SIG-M5 (cell line): Measurements from ENCODE around the gene HEBP2.

Experiments
- DNase-seq: peaks from one replicate; lab custom pipeline; 2025; lab: John Stamatoyannopoulos, UW

Gene HEBP2

DNA sequence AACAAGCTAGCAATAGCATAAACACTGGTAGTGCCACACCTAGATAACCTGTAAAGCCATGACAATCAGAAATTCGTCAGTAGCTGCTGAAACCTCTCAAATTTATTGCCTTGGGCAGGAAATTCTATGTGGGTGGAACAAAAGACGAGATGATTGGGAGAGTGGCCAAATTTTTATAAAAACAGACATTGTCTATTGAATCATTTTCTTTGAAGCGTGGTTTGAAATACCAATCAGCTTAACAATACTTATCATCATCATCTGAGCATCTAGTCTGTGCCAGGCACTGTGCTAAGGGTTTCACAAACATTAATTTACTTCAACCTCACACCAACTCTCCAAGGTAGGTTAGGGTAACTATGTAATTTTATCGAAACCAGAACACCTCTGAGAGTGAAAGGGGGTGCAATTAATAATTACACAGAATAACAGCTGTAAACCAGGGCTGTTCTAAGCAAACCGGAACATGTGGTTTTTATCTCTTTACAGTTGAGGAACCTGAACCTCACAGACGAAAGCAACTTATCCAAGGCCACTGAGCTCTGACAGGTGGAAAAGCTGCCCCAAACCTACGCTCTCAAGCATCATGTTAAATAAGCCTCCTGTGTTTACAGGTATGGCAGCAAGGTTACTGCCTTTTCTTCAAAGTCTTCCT, 51.9 kb downstream of the HEBP2 start:
- no peak for DNase-seq

DNA sequence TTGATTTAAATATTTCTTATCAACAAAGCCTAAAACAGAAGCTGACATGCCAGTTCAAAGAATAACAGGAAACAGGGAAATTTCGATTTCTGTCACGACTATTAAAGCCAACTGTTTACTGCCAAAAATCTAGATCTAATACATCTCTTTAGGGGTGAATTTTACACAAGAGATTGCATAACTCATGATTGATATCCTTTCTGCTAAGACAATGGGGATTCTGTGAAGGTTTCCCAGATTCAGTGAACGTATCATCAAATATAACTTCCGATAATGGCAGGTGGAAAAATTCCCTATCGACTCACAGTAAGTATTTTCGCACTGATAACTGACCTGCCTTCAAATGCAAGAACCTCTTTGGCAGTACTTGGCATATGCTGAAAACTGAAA, 52.4 kb downstream of the HEBP2 start:
- no peak for DNase-seq

DNA sequence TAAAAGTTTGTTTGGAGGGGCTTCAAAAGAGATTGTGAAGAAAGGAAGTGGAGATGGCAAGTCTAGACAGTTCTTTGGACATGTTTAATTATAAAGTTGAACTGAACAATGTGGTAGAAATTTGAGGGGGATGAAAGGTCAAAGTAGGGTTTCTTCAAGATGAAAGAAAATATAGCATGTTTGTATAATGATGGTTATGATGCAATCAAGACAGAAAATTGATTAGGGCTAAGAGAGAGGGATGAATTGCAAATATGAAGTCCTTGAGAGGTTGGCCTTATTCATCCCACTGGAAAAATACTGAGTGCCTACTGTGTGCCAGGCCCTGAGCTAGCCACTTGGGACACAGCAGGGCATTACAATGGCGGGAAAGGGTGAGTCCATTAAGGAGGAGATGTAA, 57.6 kb downstream of the HEBP2 start:
- DNase-seq: no peak

DNA sequence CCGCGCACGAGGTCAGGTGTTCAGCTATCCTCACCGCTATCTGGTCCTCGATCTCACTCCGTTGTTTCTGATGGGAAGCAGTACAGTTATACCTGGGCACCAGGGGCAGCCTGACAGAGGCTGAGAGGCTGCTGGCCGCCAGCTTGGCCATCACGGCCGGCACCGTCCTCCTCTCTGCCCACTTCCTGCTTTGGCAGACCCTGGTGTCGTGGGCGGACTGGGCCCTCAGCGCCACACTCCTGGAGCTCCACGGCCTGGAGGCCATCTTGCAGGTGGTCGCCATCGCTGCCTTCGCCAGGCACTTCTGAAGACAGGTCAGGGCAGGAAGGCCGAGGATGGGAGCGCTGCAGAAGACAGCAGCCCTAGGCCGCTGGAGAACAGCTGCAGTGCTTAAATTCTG, 60.1 kb downstream of the HEBP2 start:
- no peak for DNase-seq

DNA sequence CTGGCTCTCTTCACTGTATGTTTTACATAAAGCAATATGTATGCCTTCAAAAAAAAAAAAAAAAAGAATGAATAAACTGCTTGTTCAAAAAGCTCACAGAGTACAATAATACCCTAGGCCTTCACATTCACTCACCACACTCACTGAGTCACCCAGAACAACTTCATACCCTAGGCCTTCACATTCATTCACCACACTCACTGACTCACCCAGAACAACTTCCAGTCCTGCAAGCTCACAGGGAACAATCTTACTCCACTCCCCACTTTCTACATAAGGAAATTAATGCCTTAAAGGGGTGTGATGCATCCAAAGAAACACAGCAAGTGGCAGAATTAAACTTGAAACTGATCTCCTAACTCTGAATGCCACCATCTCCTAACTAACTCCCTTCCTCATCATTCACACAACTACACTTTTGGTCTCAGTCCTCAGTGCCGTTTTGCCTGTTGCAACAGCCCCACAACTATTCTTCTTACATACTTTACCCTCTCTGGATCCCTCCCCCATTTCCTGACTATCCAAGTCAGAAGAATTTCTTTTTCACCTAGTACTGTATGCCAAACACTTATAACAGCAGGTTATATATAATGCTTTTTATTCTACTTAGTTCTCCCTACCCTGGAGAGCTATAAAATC, 61.1 kb downstream of the HEBP2 start:
- DNase-seq: peak; percentile 2

DNA sequence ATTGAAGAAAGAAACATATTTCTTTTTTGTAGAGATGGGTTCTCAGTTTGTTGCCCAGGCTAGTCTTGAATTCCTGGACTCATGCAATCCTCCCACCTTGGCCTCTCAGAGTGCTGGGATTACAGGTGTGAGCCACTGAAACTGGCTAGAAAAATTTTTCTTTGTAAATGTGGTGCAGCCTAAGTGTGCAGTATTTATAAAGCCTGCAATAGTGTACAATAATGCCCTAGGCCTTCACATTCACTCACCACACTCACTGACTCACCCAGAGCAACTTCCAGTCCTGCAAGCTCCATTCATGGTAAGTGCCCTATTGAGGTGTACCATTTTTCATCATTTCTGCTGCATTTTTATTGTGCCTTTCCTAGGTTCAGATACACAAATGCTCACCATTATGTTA, 63.9 kb downstream of the HEBP2 start:
- no peak for DNase-seq

DNA sequence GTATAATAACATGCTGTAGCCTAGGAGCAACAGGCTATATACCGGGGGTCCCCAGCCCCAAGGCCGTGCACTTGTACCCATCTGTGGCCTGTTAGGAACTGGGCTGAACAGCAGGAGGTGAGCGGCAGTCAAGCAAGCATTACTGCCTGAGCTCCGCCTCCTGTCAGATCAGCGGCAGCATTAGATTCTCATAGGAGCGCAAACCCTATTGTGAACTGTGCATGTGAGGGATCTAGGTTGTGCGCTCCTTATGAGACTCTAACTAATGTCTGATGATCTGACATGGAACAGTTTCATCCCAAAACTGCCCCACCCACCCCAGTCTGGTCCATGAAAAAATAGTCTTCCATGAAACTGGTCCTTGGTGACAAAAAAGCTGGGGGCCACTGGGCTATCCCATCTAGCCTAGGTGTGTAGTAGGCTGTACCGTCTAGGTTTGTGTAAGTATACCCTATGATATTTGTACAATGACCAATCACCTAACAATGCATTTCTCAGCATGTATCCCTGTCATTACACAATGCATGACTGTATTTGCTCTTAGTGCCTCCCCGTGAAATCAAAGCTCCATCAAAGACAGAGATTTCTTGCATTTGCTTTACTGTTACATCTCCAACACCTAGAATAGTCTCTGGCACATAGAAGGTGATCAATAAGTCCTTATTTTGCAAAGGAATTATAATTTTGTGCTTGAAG, 64.4 kb downstream of the HEBP2 start:
- DNase-seq: no peak
